Activated CD4-positive, alpha-beta T cell treated with anti-CD3 and anti-CD28 coated beads, Interleukin-2, amount 50 U/mL, for 48 hours (primary cell): Measurements from ENCODE around the gene PGAP3.
"Not testable (repeated sequence)": the region's sequence is repeated elsewhere in the genome, so short reads cannot be mapped to it uniquely, and the experiment has no call there.

ENCODE experiments used
- DNase-seq, 2 experiments: peaks; one replicate each; pipeline ENCODE4 v3.0.0-alpha.2; 2020

PGAP3 gene

DNA sequence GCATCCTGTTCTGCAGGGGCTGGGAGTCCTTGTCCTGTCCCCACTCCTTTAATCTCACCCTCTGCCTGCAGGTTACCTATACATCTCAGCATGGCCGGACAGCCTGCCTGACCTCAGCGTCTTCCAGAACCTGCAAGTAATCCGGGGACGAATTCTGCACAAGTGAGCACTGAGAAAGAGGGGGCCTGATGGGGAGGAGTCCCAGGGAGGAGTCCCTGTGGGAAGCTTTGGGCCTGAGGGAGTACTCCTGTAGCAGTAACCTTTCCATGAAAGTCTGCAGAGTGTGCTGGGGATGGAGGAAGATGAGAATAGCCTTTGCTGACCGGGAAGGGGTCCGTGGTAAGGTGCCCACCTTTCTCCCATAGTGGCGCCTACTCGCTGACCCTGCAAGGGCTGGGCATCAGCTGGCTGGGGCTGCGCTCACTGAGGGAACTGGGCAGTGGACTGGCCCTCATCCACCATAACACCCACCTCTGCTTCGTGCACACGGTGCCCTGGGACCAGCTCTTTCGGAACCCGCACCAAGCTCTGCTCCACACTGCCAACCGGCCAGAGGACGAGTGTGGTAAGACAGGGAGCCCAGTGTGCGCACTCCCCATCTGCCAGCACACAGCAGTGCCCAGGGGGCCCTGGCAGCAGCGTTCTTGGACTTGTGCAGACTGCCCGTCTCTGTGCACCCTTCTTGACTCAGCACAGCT lies 27.7 kb upstream of the PGAP3 start:
- no peak for DNase-seq

DNA sequence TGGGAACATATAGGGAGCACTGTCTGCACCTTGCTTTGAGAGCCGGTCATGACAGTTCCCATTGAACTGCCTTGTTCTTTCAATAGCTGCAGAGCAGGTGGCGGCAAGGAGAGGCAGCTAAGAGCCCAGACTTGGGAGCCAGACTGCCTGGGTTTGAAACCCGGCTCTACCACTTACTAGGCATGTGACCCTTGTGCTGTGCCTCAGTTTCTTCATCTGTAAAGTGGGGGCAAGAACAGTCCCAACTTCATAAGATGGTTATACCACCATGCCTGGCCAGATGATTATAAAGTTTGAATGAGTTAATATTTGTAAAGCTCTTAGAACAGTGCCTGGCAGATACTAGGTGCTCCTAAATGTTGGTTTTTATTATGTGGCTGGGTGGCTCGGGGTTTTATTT lies 26.4 kb upstream of the PGAP3 start:
- no peak for DNase-seq

DNA sequence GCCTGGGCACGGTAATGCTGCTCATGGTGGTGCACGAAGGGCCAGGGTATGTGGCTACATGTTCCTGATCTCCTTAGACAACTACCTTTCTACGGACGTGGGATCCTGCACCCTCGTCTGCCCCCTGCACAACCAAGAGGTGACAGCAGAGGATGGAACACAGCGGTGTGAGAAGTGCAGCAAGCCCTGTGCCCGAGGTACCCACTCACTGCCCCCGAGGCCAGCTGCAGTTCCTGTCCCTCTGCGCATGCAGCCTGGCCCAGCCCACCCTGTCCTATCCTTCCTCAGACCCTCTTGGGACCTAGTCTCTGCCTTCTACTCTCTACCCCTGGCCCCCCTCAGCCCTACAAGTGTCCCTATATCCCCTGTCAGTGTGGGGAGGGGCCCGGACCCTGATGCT lies 24.0 kb upstream of the PGAP3 start:
- DNase-seq = no peak

DNA sequence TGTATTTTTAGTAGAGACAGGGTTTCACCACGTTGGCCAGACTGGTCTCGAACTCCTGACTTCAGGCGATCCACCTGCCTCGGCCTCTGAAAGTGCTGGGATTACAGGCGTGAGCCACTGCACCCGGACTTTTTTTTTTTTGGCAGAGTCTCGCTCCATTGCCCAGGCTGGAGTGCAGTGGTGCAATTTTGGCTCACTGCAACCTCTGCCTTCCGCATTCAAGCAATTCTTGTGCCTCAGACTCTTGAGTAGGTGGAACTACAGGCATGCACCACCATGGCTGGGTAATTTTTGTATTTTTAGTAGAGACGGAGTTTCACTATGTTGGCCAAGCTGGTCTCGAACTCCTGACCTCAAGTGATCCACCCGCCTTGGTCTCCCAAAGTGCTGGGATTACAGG lies 23.2 kb upstream of the PGAP3 start:
- DNase-seq = not testable (repeated sequence)

DNA sequence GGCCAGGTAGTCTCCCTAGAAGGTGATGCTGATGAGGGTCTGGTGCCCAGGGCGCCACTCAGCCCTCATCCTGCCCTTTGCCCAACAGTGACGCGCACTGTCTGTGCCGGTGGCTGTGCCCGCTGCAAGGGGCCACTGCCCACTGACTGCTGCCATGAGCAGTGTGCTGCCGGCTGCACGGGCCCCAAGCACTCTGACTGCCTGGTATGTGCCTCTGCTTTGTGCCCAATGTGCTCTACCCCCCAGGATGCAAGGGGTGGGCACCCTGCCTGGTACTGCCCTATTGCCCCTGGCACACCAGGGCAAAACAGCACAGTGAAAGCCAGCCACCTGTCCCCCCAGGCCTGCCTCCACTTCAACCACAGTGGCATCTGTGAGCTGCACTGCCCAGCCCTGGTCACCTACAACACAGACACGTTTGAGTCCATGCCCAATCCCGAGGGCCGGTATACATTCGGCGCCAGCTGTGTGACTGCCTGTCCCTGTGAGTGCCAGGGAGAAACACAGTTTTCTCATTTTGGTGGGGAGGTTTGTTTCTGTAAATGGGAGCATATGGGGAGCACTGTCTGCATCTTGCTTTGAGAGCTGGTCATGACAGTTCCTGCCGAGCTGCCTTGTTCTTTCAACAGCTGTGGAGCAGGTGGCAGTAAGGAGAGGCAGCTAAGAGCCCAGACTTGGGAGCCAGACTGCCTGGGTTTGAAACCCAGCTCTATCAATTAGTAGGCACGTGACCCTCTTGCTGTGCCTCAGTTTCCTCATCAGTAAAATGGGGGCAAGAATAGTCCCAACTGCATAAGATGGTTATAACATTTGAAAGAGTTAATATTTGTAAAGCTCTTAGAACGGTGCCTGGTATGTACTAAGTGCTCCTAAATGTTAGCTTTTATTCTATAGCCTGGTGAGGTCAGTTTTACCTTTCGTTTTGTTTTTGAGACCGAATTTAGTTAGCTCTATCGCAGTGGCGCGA lies 22.4 kb upstream of the PGAP3 start:
- no peak for DNase-seq

DNA sequence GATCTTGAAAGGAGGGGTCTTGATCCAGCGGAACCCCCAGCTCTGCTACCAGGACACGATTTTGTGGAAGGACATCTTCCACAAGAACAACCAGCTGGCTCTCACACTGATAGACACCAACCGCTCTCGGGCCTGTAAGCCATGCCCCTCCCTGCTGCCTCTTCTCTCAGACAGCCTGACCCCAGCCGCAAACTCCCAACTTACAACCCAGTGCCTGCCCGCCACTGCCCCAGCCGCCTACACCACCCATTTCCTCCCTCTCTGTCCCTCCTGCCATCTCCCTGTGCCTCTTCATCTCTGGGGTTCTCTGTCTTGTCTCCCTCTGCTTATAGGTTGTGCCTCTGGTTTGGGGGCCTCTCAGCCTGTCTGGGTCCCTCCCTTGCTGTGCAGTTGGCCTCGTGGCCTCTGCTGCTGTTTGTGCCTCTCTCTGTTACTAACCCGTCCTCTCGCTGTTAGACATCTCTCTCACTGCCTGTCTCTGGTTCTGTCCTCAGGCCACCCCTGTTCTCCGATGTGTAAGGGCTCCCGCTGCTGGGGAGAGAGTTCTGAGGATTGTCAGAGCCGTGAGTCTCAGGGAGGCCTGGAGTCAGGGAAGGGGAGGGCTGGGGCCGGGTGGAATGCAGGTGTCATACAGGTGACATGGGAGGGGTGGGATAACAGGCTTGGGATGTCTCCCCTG lies 21.6 kb upstream of the PGAP3 start:
- DNase-seq = no peak

DNA sequence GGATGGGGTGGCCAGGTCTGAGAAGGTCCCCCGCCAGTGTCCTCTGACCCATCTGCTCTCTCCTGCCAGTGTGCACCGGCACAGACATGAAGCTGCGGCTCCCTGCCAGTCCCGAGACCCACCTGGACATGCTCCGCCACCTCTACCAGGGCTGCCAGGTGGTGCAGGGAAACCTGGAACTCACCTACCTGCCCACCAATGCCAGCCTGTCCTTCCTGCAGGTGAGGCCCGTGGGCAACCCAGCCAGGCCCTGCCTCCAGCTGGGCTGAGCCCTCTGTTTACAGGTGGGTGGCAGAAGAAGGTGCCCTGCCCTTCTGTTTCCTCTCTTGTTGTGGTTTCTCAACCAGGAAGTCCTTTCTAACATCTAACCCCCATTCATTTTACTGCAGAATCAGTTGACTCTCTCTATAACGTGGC lies 19.1 kb upstream of the PGAP3 start:
- DNase-seq = no peak

DNA sequence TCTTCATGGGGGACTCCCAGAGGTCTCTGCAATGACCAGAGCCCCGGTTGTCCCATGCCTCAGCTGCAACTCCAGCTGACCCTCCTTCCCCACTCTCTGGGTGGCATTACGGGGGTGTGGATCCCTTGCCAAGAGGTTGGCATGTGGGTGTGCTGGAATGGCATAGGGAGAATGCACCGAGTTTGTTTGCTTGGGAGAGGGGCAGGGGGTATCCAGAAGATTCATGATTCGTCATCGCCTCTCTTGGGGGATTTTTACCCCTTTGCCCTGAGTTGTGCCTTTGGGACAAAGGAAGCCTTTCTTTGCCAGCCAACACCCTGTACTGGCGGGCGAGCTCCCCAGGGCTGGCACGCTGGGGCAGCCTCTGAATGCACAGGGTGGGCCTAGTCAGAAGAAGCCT lies 18.5 kb upstream of the PGAP3 start:
- no peak for DNase-seq

DNA sequence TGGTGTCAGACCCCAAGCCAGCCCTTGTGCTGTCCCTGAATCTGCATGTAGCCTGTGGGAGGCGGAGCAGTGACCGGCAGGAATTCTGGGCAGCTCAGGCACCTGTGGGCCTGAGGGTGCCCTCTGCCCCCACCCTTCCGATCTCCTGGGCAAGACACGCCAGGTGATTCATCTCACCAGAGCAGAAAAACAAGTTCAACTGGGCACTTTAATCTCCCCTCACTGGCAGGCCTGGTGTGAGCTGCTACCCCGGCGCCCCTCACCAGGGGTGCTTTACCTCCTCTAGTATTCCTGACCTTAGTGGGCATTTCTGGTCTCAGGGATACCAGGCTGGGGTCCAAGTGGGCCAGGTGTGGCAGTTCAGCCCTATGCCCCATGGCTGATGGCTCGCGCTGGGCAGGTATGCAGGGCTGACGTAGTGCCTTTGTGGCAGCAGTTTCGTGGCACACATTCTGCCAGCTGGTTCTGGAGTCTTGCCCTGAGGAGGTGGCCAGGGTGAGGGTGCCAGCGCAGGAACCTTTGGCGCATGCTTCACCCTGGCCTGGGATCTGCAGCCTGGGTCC lies 18.0 kb upstream of the PGAP3 start:
- DNase-seq = no peak

DNA sequence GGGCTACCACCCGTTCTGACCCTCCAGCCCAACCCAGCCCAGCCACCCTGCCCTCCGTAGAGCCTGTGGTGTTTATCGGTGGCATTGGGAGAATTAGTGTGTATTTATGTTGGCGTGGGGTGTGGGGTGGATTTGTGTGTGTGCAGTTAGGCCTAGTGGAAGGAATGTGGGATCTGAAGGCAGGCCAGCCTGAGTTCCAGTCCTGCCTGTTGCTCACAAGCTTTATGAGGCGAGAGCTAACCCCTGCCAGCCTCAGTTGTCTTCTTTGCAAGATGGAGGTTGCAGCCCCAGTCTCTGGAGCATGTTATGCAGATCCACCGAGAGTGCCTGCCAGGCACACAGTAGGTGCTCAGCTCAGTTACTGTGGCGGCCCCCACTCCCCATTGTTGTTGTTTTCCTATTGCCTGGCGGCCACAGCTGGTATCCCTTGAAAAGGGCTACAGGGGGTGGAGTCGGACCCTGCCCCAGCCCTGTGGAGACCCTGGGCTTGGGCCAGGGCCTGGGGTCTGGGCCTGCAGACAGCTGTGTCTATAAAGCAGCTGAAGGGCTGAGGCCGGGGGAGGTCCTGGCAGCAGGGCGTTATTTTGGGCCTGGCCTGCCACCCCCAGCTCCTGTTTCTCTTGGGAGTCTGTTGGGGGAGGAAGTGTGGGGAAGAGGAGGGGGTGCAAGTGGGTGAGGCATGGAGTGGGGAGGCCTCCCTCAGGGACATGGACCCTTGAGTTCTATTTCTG lies 17.1 kb upstream of the PGAP3 start:
- DNase-seq = no peak

DNA sequence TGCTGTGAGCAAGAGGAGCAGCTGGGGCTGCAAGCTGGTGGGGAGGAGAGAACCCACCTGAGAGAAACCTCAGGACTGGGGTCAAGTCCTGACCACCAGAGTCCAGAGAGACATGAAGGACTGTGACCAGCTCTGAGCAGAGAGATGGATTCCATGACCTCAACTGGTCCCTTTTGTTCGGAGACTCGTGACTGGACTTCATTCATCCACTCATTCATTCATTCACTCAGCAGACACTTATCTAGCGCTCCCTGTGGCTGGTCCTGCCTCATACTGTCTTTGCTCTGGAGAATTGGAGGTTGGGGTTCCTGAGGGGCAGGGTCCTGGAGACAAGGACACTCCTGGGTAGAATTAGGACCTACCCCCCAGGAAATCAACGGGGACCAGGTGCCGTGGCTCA lies 16.1 kb upstream of the PGAP3 start:
- no peak for DNase-seq

DNA sequence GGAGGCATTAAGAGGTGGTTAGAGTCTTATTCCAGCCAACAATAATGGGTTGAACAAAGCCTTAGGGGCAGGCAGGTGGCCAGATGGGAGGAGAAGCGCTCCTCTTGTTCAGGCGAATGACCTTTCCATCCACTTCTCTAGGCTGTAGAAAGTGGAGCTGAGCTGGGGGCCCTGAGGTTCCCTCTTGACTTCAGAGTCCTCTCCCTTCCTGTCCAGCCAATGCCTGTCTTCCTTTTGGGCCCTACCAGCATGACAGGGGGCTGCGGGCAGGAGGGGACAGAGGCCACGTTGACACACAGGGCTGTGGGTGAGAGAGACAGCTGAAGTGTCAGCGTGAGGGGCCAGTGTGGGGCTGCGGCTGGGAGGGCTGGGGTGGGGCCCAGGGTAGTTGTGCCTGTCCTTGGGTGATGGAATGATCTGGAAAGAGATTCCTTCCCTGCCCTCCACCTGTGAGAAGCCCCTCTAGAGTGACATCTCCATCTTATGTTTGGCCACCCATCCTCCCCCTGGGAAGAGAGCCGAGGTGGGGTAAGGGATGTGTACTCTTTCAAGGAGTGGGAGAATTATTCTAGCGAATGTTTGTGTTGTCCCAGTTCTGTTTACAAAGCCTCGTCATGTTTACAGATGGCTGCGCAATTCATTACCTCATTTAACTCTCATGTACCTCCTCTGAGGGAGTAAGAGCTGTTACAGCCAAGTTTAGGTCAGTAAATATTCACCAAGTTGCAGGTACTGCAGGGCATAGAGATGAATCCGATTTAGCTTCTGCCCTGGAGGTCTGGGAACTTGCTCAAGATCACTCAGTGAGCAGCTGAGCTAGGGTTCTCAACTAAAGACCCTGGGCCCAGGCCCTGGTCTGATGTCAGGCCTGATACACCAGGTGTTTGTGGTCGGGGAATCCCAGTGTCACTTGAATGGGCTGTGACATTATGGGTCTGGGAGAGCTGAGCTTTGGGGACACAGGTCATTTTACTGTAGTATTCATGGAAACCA lies 15.3 kb upstream of the PGAP3 start:
- DNase-seq = no peak

DNA sequence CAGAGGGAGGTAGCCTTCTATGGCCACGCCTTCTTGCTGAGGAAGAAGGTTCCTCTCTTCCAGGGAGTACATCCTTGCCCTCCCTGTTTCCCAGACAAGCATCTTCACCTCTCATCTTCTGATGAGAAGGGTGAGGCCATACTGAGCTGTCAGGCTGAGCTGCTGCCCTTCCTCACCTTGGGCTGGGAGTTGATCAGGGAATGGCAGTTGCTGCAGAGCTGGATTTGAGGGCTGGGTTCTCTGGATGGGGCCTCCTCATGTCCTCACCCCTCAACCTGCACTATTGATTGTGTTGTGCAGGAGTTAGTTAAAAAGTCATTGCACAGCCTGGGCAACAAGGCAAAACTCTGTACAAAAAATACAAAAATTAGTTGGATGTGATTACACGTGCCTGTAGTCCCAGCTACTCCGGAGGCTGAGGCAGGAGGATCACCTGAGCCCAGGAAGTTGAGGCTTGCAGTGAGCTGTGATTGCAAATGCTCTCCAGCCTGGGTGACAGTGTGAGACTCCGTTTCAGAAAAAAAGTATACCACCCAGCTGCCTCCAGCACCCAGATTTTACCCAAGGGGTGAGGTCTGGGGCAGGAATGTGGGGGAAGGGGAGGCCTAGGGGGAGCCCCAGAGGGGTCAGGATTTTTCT lies 14.0 kb upstream of the PGAP3 start:
- DNase-seq = no peak

DNA sequence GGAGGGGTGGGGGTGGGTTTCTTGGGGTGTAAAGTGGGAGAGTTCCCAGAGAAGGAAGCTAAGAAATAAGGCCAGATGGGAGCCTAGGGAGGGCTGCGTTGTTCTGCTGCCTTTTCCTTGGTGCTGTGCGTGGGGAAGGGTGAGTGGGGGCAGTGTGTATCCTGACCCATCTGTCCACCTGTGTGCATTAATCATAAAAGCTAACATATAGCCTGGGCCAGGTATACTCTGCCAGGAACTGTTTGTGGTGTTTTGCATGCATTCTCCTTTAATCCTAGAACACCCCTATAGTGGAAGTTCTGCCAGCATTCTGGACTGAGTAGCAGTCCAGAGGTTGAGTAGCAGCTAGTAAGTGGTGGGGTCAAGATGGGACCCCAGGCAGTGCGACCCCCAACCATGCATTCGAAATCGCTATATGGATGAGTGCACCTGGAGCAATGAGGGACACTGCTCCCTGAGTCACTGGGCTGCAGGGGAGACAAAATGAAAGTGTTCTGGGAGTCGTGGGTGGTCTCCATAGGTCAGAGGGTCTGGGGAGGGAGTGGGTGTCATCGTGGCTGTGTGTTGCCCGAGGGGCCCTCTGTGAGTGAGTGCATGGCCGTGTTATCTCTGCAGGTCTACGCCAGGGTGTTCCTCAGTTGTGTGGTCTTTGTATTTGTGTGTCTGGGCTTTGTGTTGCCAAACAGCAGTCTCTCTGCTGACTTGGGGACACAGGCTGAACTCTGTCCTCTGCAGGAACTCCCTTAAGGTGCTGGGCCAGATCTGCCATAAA lies 13.3 kb upstream of the PGAP3 start:
- no peak for DNase-seq

DNA sequence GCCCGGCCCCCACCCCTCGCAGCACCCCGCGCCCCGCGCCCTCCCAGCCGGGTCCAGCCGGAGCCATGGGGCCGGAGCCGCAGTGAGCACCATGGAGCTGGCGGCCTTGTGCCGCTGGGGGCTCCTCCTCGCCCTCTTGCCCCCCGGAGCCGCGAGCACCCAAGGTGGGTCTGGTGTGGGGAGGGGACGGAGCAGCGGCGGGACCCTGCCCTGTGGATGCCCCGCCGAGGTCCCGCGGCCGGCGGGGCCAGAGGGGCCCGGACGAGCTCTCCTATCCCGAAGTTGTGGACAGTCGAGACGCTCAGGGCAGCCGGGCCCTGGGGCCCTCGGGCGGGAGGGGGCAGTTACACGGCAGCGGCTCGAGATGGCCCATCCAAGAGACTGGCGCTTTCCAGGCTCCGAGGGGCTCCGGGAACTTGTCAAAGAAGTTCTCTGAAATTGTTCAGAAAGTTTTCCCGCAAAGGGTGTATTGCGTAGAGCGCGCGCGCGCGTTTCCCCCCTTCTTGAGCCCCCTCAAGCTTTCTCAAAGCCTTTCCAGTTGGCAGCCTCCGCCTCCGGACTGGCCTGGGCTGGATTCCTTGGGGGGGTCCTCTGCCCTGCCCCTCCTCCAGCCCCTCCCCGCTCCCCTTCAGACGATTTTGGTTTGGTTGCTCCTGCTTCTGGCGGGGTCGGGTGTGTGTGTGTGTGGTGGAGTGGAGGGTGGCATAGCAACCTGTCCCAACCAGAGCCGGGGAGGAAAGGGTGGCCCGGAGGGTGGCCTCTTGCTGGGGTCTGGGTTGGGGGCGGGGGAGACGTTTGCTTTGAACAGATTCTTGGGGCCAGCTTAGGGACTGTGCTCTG lies 12.5 kb upstream of the PGAP3 start:
- DNase-seq = no peak

DNA sequence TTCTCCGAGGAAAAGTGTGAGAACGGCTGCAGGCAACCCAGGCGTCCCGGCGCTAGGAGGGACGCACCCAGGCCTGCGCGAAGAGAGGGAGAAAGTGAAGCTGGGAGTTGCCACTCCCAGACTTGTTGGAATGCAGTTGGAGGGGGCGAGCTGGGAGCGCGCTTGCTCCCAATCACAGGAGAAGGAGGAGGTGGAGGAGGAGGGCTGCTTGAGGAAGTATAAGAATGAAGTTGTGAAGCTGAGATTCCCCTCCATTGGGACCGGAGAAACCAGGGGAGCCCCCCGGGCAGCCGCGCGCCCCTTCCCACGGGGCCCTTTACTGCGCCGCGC lies 11.9 kb upstream of the PGAP3 start, which contains the start of gene ERBB2:
ERBB2 (plus strand) TSS at position 247 of the 330 bp plus-strand sequence. CDS start 175 bp downstream, outside the sequence.
- no peak for DNase-seq

DNA sequence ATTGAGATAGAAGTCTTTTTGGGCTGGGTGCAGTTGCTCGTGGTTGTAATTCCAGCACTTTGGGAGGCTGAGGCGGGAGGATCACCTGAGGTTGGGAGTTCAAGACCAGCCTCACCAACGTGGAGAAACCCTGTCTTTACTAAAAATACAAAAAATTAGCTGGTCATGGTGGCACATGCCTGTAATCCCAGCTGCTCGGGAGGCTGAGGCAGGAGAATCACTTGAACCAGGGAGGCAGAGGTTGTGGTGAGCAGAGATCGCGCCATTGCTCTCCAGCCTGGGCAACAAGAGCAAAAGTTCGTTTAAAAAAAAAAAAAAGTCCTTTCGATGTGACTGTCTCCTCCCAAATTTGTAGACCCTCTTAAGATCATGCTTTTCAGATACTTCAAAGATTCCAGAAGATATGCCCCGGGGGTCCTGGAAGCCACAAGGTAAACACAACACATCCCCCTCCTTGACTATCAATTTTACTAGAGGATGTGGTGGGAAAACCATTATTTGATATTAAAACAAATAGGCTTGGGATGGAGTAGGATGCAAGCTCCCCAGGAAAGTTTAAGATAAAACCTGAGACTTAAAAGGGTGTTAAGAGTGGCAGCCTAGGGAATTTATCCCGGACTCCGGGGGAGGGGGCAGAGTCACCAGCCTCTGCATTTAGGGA lies 11.4 kb upstream of the PGAP3 start:
- not testable (repeated sequence) for DNase-seq

DNA sequence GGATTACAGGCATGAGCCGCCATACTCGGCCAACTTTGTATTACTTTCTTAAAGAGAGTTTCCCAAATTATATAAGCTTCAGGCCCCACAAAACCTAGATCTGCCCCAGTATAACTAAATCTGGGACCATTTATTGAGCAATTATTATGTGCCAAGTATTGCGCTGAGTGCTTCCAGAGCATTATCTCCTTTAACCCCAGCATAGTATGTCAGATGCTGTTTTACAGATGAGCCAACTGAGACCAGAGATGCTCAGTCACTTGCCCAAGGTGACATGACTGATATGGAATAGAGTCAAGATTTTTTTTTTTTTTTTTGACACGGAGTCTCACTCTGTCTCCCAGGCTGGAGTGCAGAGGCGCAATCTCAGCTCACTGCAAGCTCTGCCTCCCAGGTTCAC lies 10.1 kb upstream of the PGAP3 start:
- no peak for DNase-seq
